ENCODE measurements around the gene NCOA1.

- TF ChIP-seq ZNF565 (CRISPR knock-in tag; conservative IDR thresholded peaks at IDR 0.05; ENCODE audit: low read depth) = no peak
- TF ChIP-seq, protein P1, sequence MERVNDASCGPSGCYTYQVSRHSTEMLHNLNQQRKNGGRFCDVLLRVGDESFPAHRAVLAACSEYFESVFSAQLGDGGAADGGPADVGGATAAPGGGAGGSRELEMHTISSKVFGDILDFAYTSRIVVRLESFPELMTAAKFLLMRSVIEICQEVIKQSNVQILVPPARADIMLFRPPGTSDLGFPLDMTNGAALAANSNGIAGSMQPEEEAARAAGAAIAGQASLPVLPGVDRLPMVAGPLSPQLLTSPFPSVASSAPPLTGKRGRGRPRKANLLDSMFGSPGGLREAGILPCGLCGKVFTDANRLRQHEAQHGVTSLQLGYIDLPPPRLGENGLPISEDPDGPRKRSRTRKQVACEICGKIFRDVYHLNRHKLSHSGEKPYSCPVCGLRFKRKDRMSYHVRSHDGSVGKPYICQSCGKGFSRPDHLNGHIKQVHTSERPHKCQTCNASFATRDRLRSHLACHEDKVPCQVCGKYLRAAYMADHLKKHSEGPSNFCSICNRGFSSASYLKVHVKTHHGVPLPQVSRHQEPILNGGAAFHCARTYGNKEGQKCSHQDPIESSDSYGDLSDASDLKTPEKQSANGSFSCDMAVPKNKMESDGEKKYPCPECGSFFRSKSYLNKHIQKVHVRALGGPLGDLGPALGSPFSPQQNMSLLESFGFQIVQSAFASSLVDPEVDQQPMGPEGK (CRISPR knock-in tag; IDR thresholded peaks at IDR 0.05; ENCODE audit: borderline replicate concordance) = no peak
- no peak for TF ChIP-seq PPARA (CRISPR knock-in tag; IDR thresholded peaks at IDR 0.05; ENCODE audit: borderline replicate concordance)
- no peak for TF ChIP-seq SNAI2 (CRISPR knock-in tag; IDR thresholded peaks at IDR 0.05)
- TF ChIP-seq, protein P2, sequence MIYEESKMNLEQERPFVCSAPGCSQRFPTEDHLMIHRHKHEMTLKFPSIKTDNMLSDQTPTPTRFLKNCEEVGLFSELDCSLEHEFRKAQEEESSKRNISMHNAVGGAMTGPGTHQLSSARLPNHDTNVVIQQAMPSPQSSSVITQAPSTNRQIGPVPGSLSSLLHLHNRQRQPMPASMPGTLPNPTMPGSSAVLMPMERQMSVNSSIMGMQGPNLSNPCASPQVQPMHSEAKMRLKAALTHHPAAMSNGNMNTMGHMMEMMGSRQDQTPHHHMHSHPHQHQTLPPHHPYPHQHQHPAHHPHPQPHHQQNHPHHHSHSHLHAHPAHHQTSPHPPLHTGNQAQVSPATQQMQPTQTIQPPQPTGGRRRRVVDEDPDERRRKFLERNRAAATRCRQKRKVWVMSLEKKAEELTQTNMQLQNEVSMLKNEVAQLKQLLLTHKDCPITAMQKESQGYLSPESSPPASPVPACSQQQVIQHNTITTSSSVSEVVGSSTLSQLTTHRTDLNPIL (CRISPR knock-in tag; IDR thresholded peaks at IDR 0.05; ENCODE audit: low read depth) = no peak
These were observed 120.6 kb downstream of the NCOA1 start for GRCh38 chr2:24611631-24612030.

All from SK-N-SH treated with all-trans-retinoic acid at 6 μM for 48 hours (cell line).